GM18508 (cell line): ENCODE data around the gene SPIRE1.
"Not testable (repeated sequence)": the region's sequence is repeated elsewhere in the genome, so short reads cannot be mapped to it uniquely, and the experiment has no call there.

Source experiments
- ATAC-seq: cut with Tn5 transposase; IDR thresholded peaks from one replicate; pipeline ENCODE4 v1.9.1; 2021; ENCODE audit warnings: moderate number of reproducible peaks; ENCODE audit not compliant: insufficient read depth, unreplicated experiment

The SPIRE1 gene

GRCh38 chr18:12560600-12560999, 97.3 kb downstream of the SPIRE1 start:
- not testable (repeated sequence) for ATAC-seq

GRCh38 chr18:12559319-12559718, 98.6 kb downstream of the SPIRE1 start:
- no peak for ATAC-seq

- no peak for ATAC-seq
Observed at GRCh38 chr18:12556946-12557806, 100.7 kb downstream of the SPIRE1 start.

- no peak for ATAC-seq
Observed at GRCh38 chr18:12554796-12555388, 103.0 kb downstream of the SPIRE1 start.

GRCh38 chr18:12552879-12553242, 105.0 kb downstream of the SPIRE1 start:
- ATAC-seq, result no peak

- ATAC-seq, result not testable (repeated sequence)
Observed at GRCh38 chr18:12551943-12552878, 105.7 kb downstream of the SPIRE1 start.

- ATAC-seq, result not testable (repeated sequence)
Observed at GRCh38 chr18:12551466-12551865, 106.4 kb downstream of the SPIRE1 start.

- no peak for ATAC-seq
Observed at GRCh38 chr18:12543697-12544096, 114.2 kb downstream of the SPIRE1 start.

- no peak for ATAC-seq
Observed at GRCh38 chr18:12540751-12541150, 117.2 kb downstream of the SPIRE1 start.

GRCh38 chr18:12539158-12539557, 118.7 kb downstream of the SPIRE1 start:
- ATAC-seq, result not testable (repeated sequence)

- no peak for ATAC-seq
Observed at GRCh38 chr18:12534820-12535219, 123.1 kb downstream of the SPIRE1 start.

GRCh38 chr18:12532661-12533060, 125.2 kb downstream of the SPIRE1 start:
- no peak for ATAC-seq

GRCh38 chr18:12531749-12532148, 126.2 kb downstream of the SPIRE1 start:
- no peak for ATAC-seq

GRCh38 chr18:12520442-12520992, 137.4 kb downstream of the SPIRE1 start:
- no peak for ATAC-seq

GRCh38 chr18:12518832-12519531, 138.9 kb downstream of the SPIRE1 start:
- no peak for ATAC-seq

GRCh38 chr18:12518326-12518725, 139.6 kb downstream of the SPIRE1 start:
- no peak for ATAC-seq

GRCh38 chr18:12517142-12517825, 140.6 kb downstream of the SPIRE1 start:
- no peak for ATAC-seq

- no peak for ATAC-seq
Observed at GRCh38 chr18:12516049-12516630, 141.8 kb downstream of the SPIRE1 start.

- no peak for ATAC-seq
Observed at GRCh38 chr18:12515550-12515949, 142.4 kb downstream of the SPIRE1 start.
